DND-41 (cell line): ENCODE measurements around the gene KRT8.

Experiments used
- ATAC-seq: fragments of 200-7000 bp; cut with Tn5 transposase; 3 replicates; pipeline ENCODE4 v1.9.1; 2021; ENCODE audit warnings: low read depth; ENCODE audit not compliant: insufficient read depth
- DNase-seq: peaks from one replicate; pipeline ENCODE4 v3.0.0-alpha.2; 2020
- H2AFZ ChIP-seq: 2 replicates; pipeline ENCODE4 v1.6.0; 2012; ENCODE audit warnings: low read depth, low read length
- H3K27ac ChIP-seq: 2 replicates; pipeline ENCODE4 v1.5.1; 2012; ENCODE audit warnings: low read length, inconsistent platforms
- H3K27me3 ChIP-seq: fragments of 200-600 bp; sonication (generic); 2 replicates; pipeline ENCODE4 v1.6.0; 2012; ENCODE audit warnings: low read length, mild to moderate bottlenecking, inconsistent platforms; ENCODE audit not compliant: insufficient read depth, poor library complexity
- H3K36me3 ChIP-seq: 2 replicates; pipeline ENCODE4 v1.5.1; 2012; ENCODE audit warnings: low read length, inconsistent platforms; ENCODE audit not compliant: insufficient read depth
- H3K4me1 ChIP-seq: 2 replicates; pipeline ENCODE4 v1.5.1; 2012; ENCODE audit warnings: mild to moderate bottlenecking, low read length; ENCODE audit not compliant: insufficient read depth
- H3K4me2 ChIP-seq: 2 replicates; pipeline ENCODE4 v1.6.0; 2012; ENCODE audit warnings: mild to moderate bottlenecking, moderate library complexity, low read length, inconsistent platforms; ENCODE audit not compliant: insufficient read depth
- H3K4me3 ChIP-seq, 2 experiments: fragments of 200-600 bp in 1 of 2; shearing (Covaris generic) in 1 of 2; 2 replicates each; pipeline ENCODE4 v1.5.1; 2012 to 2016; ENCODE audit warnings: inconsistent platforms in 2 of 2, low read length in 2 of 2, mild to moderate bottlenecking in 2 of 2, low read depth in 1 of 2, moderate library complexity in 1 of 2
- H3K79me2 ChIP-seq: 2 replicates; pipeline ENCODE4 v1.6.0; 2012; ENCODE audit warnings: low read length, inconsistent platforms; ENCODE audit not compliant: insufficient read depth
- H3K9ac ChIP-seq: 2 replicates; pipeline ENCODE4 v1.6.0; 2012; ENCODE audit warnings: low read depth, mild to moderate bottlenecking, inconsistent platforms, low read length, moderate library complexity
- H3K9me3 ChIP-seq: 2 replicates; pipeline ENCODE4 v1.5.1; 2012; ENCODE audit warnings: low read length, moderate library complexity, mild to moderate bottlenecking, inconsistent platforms; ENCODE audit not compliant: insufficient read depth, severe bottlenecking
- H4K20me1 ChIP-seq: 2 replicates; pipeline ENCODE4 v1.6.0; 2012; ENCODE audit warnings: low read length; ENCODE audit not compliant: insufficient read depth
- EZH2 ChIP-seq: IDR thresholded peaks from 3 replicates; pipeline ENCODE4 v1.6.1; 2012; ENCODE audit warnings: borderline replicate concordance, low read depth, mild to moderate bottlenecking, moderate library complexity, low read length, inconsistent platforms; ENCODE audit not compliant: severe bottlenecking
- TF ChIP-seq, protein P1 (sequence below): IDR thresholded peaks from 2 replicates; pipeline ENCODE4 v1.5.1; 2012; ENCODE audit warnings: borderline replicate concordance, low read length, moderate library complexity, mild to moderate bottlenecking; ENCODE audit not compliant: poor library complexity, severe bottlenecking; ENCODE audit errors: extremely low read depth

The KRT8 gene

DNA sequence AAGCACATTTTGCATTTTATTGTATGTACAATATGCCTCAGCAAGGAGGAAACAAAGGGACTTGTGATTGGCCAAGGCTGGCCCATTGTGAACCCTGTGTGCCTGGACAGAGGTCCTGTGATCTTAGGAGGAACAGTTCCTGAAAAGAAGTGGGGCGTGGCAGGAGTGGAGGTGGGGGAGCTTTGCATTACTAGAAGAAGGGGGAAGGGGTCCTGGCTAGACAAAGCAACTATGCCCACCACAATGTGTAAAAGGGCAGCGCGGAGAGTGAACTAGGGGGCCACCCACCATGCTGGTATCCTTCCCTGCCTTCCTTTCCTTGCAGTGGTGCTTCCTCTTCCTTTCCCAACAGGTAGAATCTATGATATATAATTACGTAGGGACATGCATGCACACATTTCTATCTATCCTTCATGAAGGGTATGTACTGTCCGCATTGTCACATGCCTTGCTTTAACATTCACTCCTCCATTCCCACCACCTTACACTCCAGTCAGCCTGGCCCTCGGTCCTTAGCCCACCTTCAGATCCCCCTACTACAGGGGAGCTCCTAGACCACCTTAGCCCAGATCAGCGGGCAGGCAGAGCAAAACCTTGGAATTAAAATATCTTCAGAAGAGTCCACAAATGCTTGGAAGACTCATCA lies 12.5 kb downstream of the KRT8 start:
- H2AFZ ChIP-seq, result no peak overlapping the region
- ATAC-seq (no peak), DNase-seq (no peak)
- peaks cover 9% of the 10 kb centered on the region for H3K27me3 ChIP-seq
- H3K9ac ChIP-seq, result no peak overlapping the region
- no peak for TF ChIP-seq EZH2
- TF ChIP-seq, protein P1, sequence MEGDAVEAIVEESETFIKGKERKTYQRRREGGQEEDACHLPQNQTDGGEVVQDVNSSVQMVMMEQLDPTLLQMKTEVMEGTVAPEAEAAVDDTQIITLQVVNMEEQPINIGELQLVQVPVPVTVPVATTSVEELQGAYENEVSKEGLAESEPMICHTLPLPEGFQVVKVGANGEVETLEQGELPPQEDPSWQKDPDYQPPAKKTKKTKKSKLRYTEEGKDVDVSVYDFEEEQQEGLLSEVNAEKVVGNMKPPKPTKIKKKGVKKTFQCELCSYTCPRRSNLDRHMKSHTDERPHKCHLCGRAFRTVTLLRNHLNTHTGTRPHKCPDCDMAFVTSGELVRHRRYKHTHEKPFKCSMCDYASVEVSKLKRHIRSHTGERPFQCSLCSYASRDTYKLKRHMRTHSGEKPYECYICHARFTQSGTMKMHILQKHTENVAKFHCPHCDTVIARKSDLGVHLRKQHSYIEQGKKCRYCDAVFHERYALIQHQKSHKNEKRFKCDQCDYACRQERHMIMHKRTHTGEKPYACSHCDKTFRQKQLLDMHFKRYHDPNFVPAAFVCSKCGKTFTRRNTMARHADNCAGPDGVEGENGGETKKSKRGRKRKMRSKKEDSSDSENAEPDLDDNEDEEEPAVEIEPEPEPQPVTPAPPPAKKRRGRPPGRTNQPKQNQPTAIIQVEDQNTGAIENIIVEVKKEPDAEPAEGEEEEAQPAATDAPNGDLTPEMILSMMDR, result no peak
- no peaks in the 10 kb centered on the region for H3K9me3 ChIP-seq
- H3K4me1 ChIP-seq, result no peaks in the 10 kb centered on the region
- H4K20me1 ChIP-seq, result no peaks in the 10 kb centered on the region
- no peak overlapping the region for H3K4me2 ChIP-seq
- no peak overlapping the region for H3K27ac ChIP-seq
- no peaks in the 10 kb centered on the region for H3K36me3 ChIP-seq
- no peak overlapping the region for H3K4me3 ChIP-seq
- H3K79me2 ChIP-seq, result no peaks in the 10 kb centered on the region

DNA sequence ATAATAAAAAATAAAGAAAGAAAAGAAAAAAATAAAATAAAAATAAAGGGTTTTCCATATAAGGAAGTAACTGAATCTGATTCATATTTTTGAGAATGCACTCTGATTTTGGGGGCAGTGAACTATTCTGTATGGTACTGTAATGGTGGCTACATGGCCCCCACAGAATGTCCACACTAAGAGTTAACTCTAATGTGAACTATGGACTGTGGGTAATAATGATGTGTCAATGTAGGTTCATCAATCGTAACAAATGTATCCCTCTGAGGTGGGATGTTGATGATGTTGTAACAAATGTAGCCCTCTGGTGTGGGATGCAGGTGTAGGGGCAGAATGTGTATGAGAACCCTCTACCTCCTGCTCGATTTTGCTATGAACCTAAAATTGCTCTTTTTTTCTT lies 13.8 kb downstream of the KRT8 start:
- peaks cover 1% of the 10 kb centered on the region for H3K27me3 ChIP-seq
- no peak overlapping the region for H3K4me2 ChIP-seq
- no peak for DNase-seq
- no peaks in the 10 kb centered on the region for H3K36me3 ChIP-seq
- no peak overlapping the region for H3K4me3 ChIP-seq
- H3K4me1 ChIP-seq, result no peaks in the 10 kb centered on the region
- no peak overlapping the region for H3K27ac ChIP-seq
- H3K79me2 ChIP-seq, result no peaks in the 10 kb centered on the region
- H2AFZ ChIP-seq, result no peak overlapping the region
- no peak for ATAC-seq
- no peaks in the 10 kb centered on the region for H3K9me3 ChIP-seq
- H4K20me1 ChIP-seq, result no peaks in the 10 kb centered on the region
- no peak for TF ChIP-seq EZH2
- TF ChIP-seq, protein P1, result no peak
- H3K9ac ChIP-seq, result no peak overlapping the region

DNA sequence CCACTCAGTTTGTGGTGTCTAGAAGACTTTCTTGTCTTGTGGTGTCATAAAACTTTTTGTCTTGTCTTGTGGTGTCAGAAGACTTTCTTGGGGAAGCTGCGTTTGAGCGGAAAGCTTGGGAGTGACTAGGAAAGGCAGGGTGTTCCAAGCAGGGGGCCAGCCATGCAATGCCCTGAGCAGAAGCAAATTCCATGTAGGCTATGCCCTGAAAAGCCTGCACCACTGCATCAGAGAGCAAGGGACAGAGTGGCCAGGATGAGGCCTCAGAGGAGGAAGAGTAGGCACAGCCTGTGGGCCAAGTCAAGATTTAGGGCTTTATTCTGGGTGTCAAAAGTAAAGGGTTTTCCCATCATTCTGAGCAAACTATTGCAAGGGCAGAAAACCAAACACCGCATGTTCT lies 14.5 kb downstream of the KRT8 start:
- no peaks in the 10 kb centered on the region for H3K79me2 ChIP-seq
- ATAC-seq (no peak), DNase-seq (no peak)
- H3K36me3 ChIP-seq, result no peaks in the 10 kb centered on the region
- no peak for TF ChIP-seq EZH2
- TF ChIP-seq, protein P1, result no peak
- H3K4me3 ChIP-seq, result no peak overlapping the region
- no peak overlapping the region for H2AFZ ChIP-seq
- H3K9ac ChIP-seq, result no peak overlapping the region
- no peak overlapping the region for H3K4me2 ChIP-seq
- H3K27me3 ChIP-seq, result no peaks in the 10 kb centered on the region
- H3K4me1 ChIP-seq, result no peaks in the 10 kb centered on the region
- no peak overlapping the region for H3K27ac ChIP-seq
- H4K20me1 ChIP-seq, result no peaks in the 10 kb centered on the region
- no peaks in the 10 kb centered on the region for H3K9me3 ChIP-seq
